H9 (cell line): ENCODE data around the gene FAM180B. TPM values are rescaled to one million over a fixed set of nuclear protein-coding genes. Genes with fewer than 3 reads are reported as not detected.
"Not testable (repeated sequence)": the region's sequence is repeated elsewhere in the genome, so short reads cannot be mapped to it uniquely, and the experiment has no call there.

Experiments used
- DNase-seq: peaks from one replicate; pipeline ENCODE4 v3.0.0-alpha.2; 2017
- H2AFZ ChIP-seq: one replicate; pipeline ENCODE4 v1.6.1; 2013; ENCODE audit warnings: mild to moderate bottlenecking, low read length, control low read depth, moderate library complexity
- H2AK5ac ChIP-seq: 2 replicates; pipeline ENCODE4 v1.6.1; 2013; ENCODE audit warnings: low read length, control low read depth, mixed read lengths; ENCODE audit not compliant: insufficient read length
- H2BK120ac ChIP-seq: one replicate; pipeline ENCODE4 v1.6.1; 2013; ENCODE audit warnings: low read depth, mild to moderate bottlenecking, low read length, control low read depth, inconsistent platforms; ENCODE audit not compliant: poor library complexity, severe bottlenecking
- H2BK12ac ChIP-seq: 2 replicates; pipeline ENCODE4 v1.6.1; 2013; ENCODE audit warnings: low read length, control low read depth, mixed read lengths, low read depth; ENCODE audit not compliant: insufficient read length
- H2BK15ac ChIP-seq: 2 replicates; pipeline ENCODE4 v1.6.1; 2013; ENCODE audit warnings: low read depth, low read length, control low read depth
- H2BK20ac ChIP-seq: one replicate; pipeline ENCODE4 v1.6.1; 2013; ENCODE audit warnings: low read depth, mild to moderate bottlenecking, low read length, control low read depth, inconsistent platforms; ENCODE audit not compliant: poor library complexity, severe bottlenecking
- H2BK5ac ChIP-seq: 2 replicates; pipeline ENCODE4 v1.6.1; 2013; ENCODE audit warnings: low read length, control low read depth, mixed read lengths; ENCODE audit not compliant: insufficient read length
- H3K14ac ChIP-seq: 2 replicates; pipeline ENCODE4 v1.6.1; 2013; ENCODE audit warnings: low read length, control low read depth; ENCODE audit not compliant: insufficient read depth
- H3K18ac ChIP-seq: 2 replicates; pipeline ENCODE4 v1.6.1; 2013; ENCODE audit warnings: low read depth, mild to moderate bottlenecking, mixed read lengths, low read length, control low read depth; ENCODE audit not compliant: insufficient read length
- H3K23ac ChIP-seq: 2 replicates; pipeline ENCODE4 v1.6.1; 2013; ENCODE audit warnings: low read length, control low read depth, mixed read lengths, low read depth; ENCODE audit not compliant: insufficient read length
- H3K23me2 ChIP-seq: 2 replicates; pipeline ENCODE4 v1.6.1; 2013; ENCODE audit warnings: low read depth, mild to moderate bottlenecking, mixed read lengths, low read length, control low read depth; ENCODE audit not compliant: insufficient read length, poor library complexity, severe bottlenecking
- H3K27ac ChIP-seq: 2 replicates; pipeline ENCODE4 v1.5.1; 2013; ENCODE audit warnings: low read length, control low read depth, mixed read lengths, low read depth; ENCODE audit not compliant: insufficient read length
- H3K27me3 ChIP-seq: 2 replicates; pipeline ENCODE4 v1.6.1; 2013; ENCODE audit warnings: low read length, control low read depth, inconsistent platforms; ENCODE audit not compliant: insufficient read depth
- H3K4ac ChIP-seq: 2 replicates; pipeline ENCODE4 v1.6.1; 2013; ENCODE audit warnings: low read depth, mild to moderate bottlenecking, control low read depth, inconsistent platforms, low read length, moderate library complexity
- H3K4me1 ChIP-seq: 2 replicates; pipeline ENCODE4 v1.6.1; 2013; ENCODE audit warnings: low read length, control low read depth, inconsistent platforms; ENCODE audit not compliant: insufficient read depth
- H3K4me2 ChIP-seq: 2 replicates; pipeline ENCODE4 v1.6.1; 2013; ENCODE audit warnings: low read length, control low read depth, mixed read lengths; ENCODE audit not compliant: insufficient read length, insufficient read depth
- H3K56ac ChIP-seq: 2 replicates; pipeline ENCODE4 v1.6.1; 2013; ENCODE audit warnings: low read depth, mild to moderate bottlenecking, mixed read lengths, low read length, control low read depth; ENCODE audit not compliant: insufficient read length
- H3K79me1 ChIP-seq: 2 replicates; pipeline ENCODE4 v1.6.1; 2013; ENCODE audit warnings: low read depth, mild to moderate bottlenecking, moderate library complexity, low read length, control low read depth, inconsistent platforms; ENCODE audit not compliant: insufficient read depth, poor library complexity, severe bottlenecking
- H3K79me2 ChIP-seq: 2 replicates; pipeline ENCODE4 v1.6.1; 2013; ENCODE audit warnings: low read length, control low read depth, inconsistent platforms; ENCODE audit not compliant: insufficient read depth
- H3K9ac ChIP-seq: 2 replicates; pipeline ENCODE4 v1.6.1; 2013; ENCODE audit warnings: low read length, control low read depth, mixed read lengths; ENCODE audit not compliant: insufficient read length; ENCODE audit errors: extremely low read depth
- H3K9me3 ChIP-seq: one replicate; pipeline ENCODE4 v1.6.1; 2013; ENCODE audit warnings: low read depth, low read length, inconsistent platforms; ENCODE audit not compliant: control insufficient read depth
- H3T11ph ChIP-seq: one replicate; pipeline ENCODE4 v1.6.1; 2013; ENCODE audit warnings: mild to moderate bottlenecking, low read length, control low read depth, inconsistent platforms
- H4K20me1 ChIP-seq: one replicate; pipeline ENCODE4 v1.6.1; 2013; ENCODE audit not compliant: control insufficient read depth, insufficient read length, insufficient read depth
- H4K5ac ChIP-seq: 2 replicates; pipeline ENCODE4 v1.6.1; 2013; ENCODE audit warnings: low read depth, mild to moderate bottlenecking, mixed read lengths, low read length, control low read depth; ENCODE audit not compliant: insufficient read length
- H4K8ac ChIP-seq: replicated peaks from 2 replicates; pipeline ENCODE4 v1.6.1; 2013; ENCODE audit warnings: low read length, control low read depth, mixed read lengths, low read depth; ENCODE audit not compliant: insufficient read length
- H4K91ac ChIP-seq: 2 replicates; pipeline ENCODE4 v1.6.1; 2013; ENCODE audit warnings: low read depth, mild to moderate bottlenecking, moderate library complexity, mixed read lengths, low read length, control low read depth; ENCODE audit not compliant: insufficient read length
- H3K27ac Mint-ChIP-seq, 3 experiments: 2 replicates in 2 of 3; 3 replicates in 1 of 3; pipeline ENCODE4 v1.8.0; 2020 to 2021; ENCODE audit warnings: mixed read lengths in 3 of 3, mild to moderate bottlenecking in 1 of 3, moderate library complexity in 1 of 3
- H3K27me3 Mint-ChIP-seq: 2 replicates; pipeline ENCODE4 v1.8.0; 2021; ENCODE audit warnings: low read depth, mild to moderate bottlenecking, moderate library complexity, mixed read lengths
- H3K36me3 Mint-ChIP-seq, 3 experiments: 2 replicates in 2 of 3; 3 replicates in 1 of 3; pipeline ENCODE4 v1.8.0; 2020 to 2021; ENCODE audit warnings: low read depth in 3 of 3, mixed read lengths in 3 of 3; ENCODE audit not compliant: insufficient read depth in 1 of 3
- H3K4me1 Mint-ChIP-seq, 2 experiments: 2 replicates each; pipeline ENCODE4 v1.8.0; 2020; ENCODE audit warnings: mixed read lengths in 2 of 2
- H3K4me3 Mint-ChIP-seq, 2 experiments: 2 replicates in 1 of 2; 3 replicates in 1 of 2; pipeline ENCODE4 v1.8.0; 2020 to 2021; ENCODE audit warnings: mild to moderate bottlenecking in 2 of 2, mixed read lengths in 2 of 2, moderate library complexity in 1 of 2
- H3K9me3 Mint-ChIP-seq, 2 experiments: 2 replicates in 1 of 2; 3 replicates in 1 of 2; pipeline ENCODE4 v1.8.0; 2020; ENCODE audit warnings: mild to moderate bottlenecking in 2 of 2, mixed read lengths in 2 of 2, moderate library complexity in 1 of 2
- WGBS: extraction: QIAGEN DNeasy Blood & Tissue Kit; methylation state at CpG from one replicate; pipeline ENCODE4 v1.1.7; 2013; ENCODE audit warnings: missing lambda C conversion rate, low lambda C conversion rate, mixed read lengths; ENCODE audit not compliant: insufficient read length; ENCODE audit errors: extremely low coverage; 5-methylcytosine and 5-hydroxymethylcytosine counted together
- total RNA-seq: library from RNA; stranded (reverse); gene quantifications from 2 replicates; pipeline ENCODE4 v1.2.1, GENCODE V29; 2021

FAM180B gene
- total RNA-seq, 1 experiment from 2014 or later, result 0.37 TPM

DNA sequence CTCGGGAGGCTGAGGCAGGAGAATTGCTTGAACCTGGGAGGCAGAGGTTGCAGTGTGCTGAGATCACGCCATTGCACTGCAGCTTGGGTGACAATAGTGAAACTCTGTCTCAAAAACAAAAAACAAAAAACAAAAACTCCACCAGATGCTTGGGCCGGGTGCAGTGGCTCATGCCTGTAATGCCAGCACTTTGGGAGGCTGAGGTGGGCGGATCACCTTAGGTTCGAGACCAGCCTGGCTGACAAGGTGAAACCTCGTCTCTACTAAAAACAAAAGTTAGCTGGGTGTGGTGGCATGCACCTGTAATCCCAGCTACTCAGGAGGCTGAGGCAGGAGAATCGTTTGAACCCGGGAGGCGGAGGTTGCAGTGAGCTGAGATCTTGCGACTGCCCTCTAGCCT lies 22.1 kb upstream of the FAM180B start:
- Mint-ChIP-seq H3K36me3 (peaks cover 0 to 13% (median 6%) of the 10 kb centered on the region in 3 experiments; a peak in 5 of 7 replicates), H3K4me3 (peak overlapping the region; percentile 42 to 91; a peak in 3 of 5 replicates)
- H3K79me1 ChIP-seq, H4K20me1 ChIP-seq, H3K9ac ChIP-seq, H3K14ac ChIP-seq, H2AFZ ChIP-seq, H3K18ac ChIP-seq, H4K8ac ChIP-seq, H3K79me2 ChIP-seq, H2BK15ac ChIP-seq, H2BK120ac ChIP-seq, H3K9me3 Mint-ChIP-seq, H3K56ac ChIP-seq, H2BK20ac ChIP-seq, H3K23me2 ChIP-seq, H2AK5ac ChIP-seq, H3K4ac ChIP-seq, H3K27ac Mint-ChIP-seq, H3K4me2 ChIP-seq, H4K5ac ChIP-seq, H2BK5ac ChIP-seq, H3K4me1 Mint-ChIP-seq, H2BK12ac ChIP-seq, H3K9me3 ChIP-seq, H3K27ac ChIP-seq, H3K23ac ChIP-seq, H3K4me1 ChIP-seq, H3K27me3 ChIP-seq, H4K91ac ChIP-seq, H3T11ph ChIP-seq, H3K27me3 Mint-ChIP-seq, DNase-seq: not testable (repeated sequence)
- WGBS, result no CpG with 5 or more reads among the region's 10 CpGs
